OCI-LY7 (cell line): ENCODE data around the gene SIAE.

Experiments used
- CTCF ChIP-seq: fragments of 200-600 bp; sonication (generic); conservative IDR thresholded peaks from 2 replicates; pipeline ENCODE4 v1.5.1; 2014; ENCODE audit warnings: mild to moderate bottlenecking, antibody characterized with exemption, low read length, moderate library complexity, mixed read lengths
- EZH2phosphoT487 ChIP-seq: fragments of 200-600 bp; sonication (generic); IDR thresholded peaks from 2 replicates; pipeline ENCODE4 v1.6.1; 2018; ENCODE audit warnings: low read depth, borderline replicate concordance, mild to moderate bottlenecking, mixed run types, antibody characterized with exemption, low read length, moderate library complexity, mixed read lengths

GRCh38 chr11:124669193-124669592 is 4.3 kb downstream of the SIAE start:
- TF ChIP-seq CTCF (peak; percentile 82), EZH2phosphoT487 (no peak)
